Karpas-422 (cell line): ENCODE measurements around the gene RPH3AL. TPM values are rescaled to one million over a fixed set of nuclear protein-coding genes. Genes with fewer than 3 reads are reported as not detected.

ENCODE experiments used
- DNase-seq: peaks from one replicate; pipeline ENCODE4 v3.0.0-alpha.2; 2015
- H2AFZ ChIP-seq: fragments of 200-600 bp; sonication (generic); 2 replicates; pipeline ENCODE4 v1.6.1; 2014; ENCODE audit warnings: antibody characterized with exemption, low read length, mixed read lengths
- H3K27ac ChIP-seq: fragments of 200-600 bp; sonication (generic); 2 replicates; pipeline ENCODE4 v1.5.1; 2014; ENCODE audit warnings: mild to moderate bottlenecking, low read length, moderate library complexity
- H3K27me3 ChIP-seq: fragments of 200-600 bp; sonication (generic); 2 replicates; pipeline ENCODE4 v1.6.1; 2014; ENCODE audit warnings: low read length, mixed read lengths
- H3K36me3 ChIP-seq: fragments of 200-600 bp; sonication (generic); 2 replicates; pipeline ENCODE4 v1.6.1; 2014; ENCODE audit warnings: low read length, mixed read lengths; ENCODE audit not compliant: insufficient read depth
- H3K4me1 ChIP-seq: fragments of 200-600 bp; sonication (generic); 2 replicates; pipeline ENCODE4 v1.6.1; 2014; ENCODE audit warnings: mild to moderate bottlenecking, low read length, mixed read lengths
- H3K4me2 ChIP-seq: fragments of 200-600 bp; sonication (generic); 2 replicates; pipeline ENCODE4 v1.6.1; 2014; ENCODE audit warnings: low read length, low read depth, mild to moderate bottlenecking; ENCODE audit not compliant: poor library complexity, severe bottlenecking
- H3K4me3 ChIP-seq: fragments of 200-600 bp; sonication (generic); 2 replicates; pipeline ENCODE4 v1.5.1; 2014; ENCODE audit warnings: mild to moderate bottlenecking, antibody characterized with exemption, low read length, mixed read lengths
- H3K79me2 ChIP-seq: fragments of 200-600 bp; sonication (generic); 2 replicates; pipeline ENCODE4 v1.6.1; 2014; ENCODE audit warnings: mild to moderate bottlenecking, low read length, mixed read lengths
- H3K9ac ChIP-seq: fragments of 200-600 bp; sonication (generic); 2 replicates; pipeline ENCODE4 v1.6.0; 2014; ENCODE audit warnings: low read length
- H3K9me2 ChIP-seq: fragments of 200-600 bp; sonication (generic), shearing (Covaris generic); replicated peaks from 2 replicates; pipeline ENCODE4 v1.6.0; 2014; ENCODE audit warnings: mild to moderate bottlenecking, low read length, moderate library complexity; ENCODE audit not compliant: insufficient read depth
- H3K9me3 ChIP-seq: fragments of 300-700, 200-600 bp; sonication (generic); 2 replicates; pipeline ENCODE4 v1.6.1; 2014; ENCODE audit warnings: low read length, mixed read lengths
- H4K20me1 ChIP-seq: fragments of 200-600 bp; sonication (generic); 2 replicates; pipeline ENCODE4 v1.6.1; 2014; ENCODE audit warnings: mild to moderate bottlenecking, antibody characterized with exemption, low read length, low read depth; ENCODE audit not compliant: insufficient read depth
- total RNA-seq: library from RNA; depleted of rRNA; stranded (reverse); fragments of >200 nt; shearing (Covaris generic); gene quantifications from 2 replicates; pipeline ENCODE4 v1.2.3, GENCODE V29; 2014; ENCODE audit warnings: low replicate concordance

Gene RPH3AL
- total RNA-seq, 1 experiment from 2014 or later: not detected

GRCh38 chr17:231191-231965 lies 121.2 kb downstream of the RPH3AL start:
- H3K4me1 ChIP-seq: peaks cover 23% of the 10 kb centered on the region
- no peak for DNase-seq
- no peaks in the 10 kb centered on the region for H3K9me3 ChIP-seq
- no peak overlapping the region for H3K4me3 ChIP-seq
- no peaks in the 10 kb centered on the region for H3K9me2 ChIP-seq
- no peaks in the 10 kb centered on the region for H4K20me1 ChIP-seq
- H2AFZ ChIP-seq: no peak overlapping the region
- no peaks in the 10 kb centered on the region for H3K79me2 ChIP-seq
- no peaks in the 10 kb centered on the region for H3K27me3 ChIP-seq
- no peak overlapping the region for H3K4me2 ChIP-seq
- H3K27ac ChIP-seq: no peak overlapping the region
- H3K9ac ChIP-seq: no peak overlapping the region
- no peaks in the 10 kb centered on the region for H3K36me3 ChIP-seq

DNA sequence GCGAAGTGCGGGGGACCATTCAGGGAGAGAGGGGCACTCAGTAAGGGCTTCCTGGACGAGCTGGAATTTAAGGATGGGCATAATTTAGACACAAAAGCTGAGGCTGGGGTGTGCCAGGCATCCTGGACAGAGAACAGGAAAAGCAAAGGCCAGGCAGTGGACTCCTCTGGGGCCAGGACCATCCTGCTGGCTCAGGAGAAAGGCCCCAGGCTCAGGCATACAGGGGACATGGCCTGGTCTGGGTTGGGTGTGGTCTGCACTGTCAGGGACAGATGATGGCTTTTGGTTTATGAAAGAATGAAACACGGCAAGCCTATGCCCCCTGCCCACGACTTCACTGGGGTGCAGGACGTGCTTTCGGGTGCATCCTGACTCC lies 122.2 kb downstream of the RPH3AL start:
- no peak overlapping the region for H3K4me3 ChIP-seq
- no peak overlapping the region for H3K9ac ChIP-seq
- no peaks in the 10 kb centered on the region for H3K9me3 ChIP-seq
- no peak overlapping the region for H3K4me2 ChIP-seq
- no peaks in the 10 kb centered on the region for H3K36me3 ChIP-seq
- DNase-seq: no peak
- H3K27ac ChIP-seq: no peak overlapping the region
- no peaks in the 10 kb centered on the region for H3K9me2 ChIP-seq
- H3K79me2 ChIP-seq: no peaks in the 10 kb centered on the region
- peaks cover 23% of the 10 kb centered on the region for H3K4me1 ChIP-seq
- no peak overlapping the region for H2AFZ ChIP-seq
- H3K27me3 ChIP-seq: no peaks in the 10 kb centered on the region
- no peaks in the 10 kb centered on the region for H4K20me1 ChIP-seq

DNA sequence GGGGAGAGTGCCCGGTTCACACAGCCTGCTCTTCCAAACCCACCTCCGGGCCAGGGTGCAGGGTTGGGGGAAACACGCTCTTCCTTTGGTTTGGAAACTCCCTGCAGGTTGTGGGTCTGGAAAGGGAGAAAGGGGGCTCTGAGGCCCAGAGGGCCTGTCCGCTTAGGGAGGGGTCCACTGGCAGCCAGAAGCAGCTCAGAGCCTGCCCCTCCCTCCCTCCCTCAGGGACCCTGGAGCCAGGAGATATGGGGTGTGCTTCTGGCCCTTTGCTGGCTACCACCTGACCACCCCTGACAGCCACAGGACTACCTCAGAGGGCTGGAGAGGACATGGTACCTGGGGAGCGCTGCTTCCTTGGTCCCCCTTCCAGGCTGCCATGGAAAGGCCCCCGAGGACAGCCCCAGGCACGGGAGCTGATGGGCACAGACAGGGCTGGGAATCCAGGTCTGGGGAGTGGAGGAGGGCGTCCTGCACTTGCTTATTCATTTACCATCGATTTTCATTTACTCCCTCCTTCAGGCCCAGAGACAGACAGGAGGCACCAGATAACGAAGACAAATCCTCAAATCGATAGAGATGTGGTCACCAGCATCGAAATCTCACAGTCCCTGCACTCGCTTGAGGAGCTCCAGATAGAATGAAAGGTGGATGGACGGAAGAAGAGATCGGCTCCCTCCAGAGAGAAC lies 122.8 kb downstream of the RPH3AL start:
- Histone ChIP-seq H3K36me3 (no peaks in the 10 kb centered on the region), H3K9me2 (no peaks in the 10 kb centered on the region), H3K27ac (no peak overlapping the region), H3K4me1 (peaks cover 22% of the 10 kb centered on the region), H3K9ac (no peak overlapping the region), H3K4me3 (no peak overlapping the region), H2AFZ (no peak overlapping the region), H3K4me2 (no peak overlapping the region), H3K79me2 (no peaks in the 10 kb centered on the region), H3K27me3 (no peaks in the 10 kb centered on the region), H3K9me3 (no peaks in the 10 kb centered on the region), H4K20me1 (no peaks in the 10 kb centered on the region)
- DNase-seq: no peak

- H3K36me3 ChIP-seq: no peaks in the 10 kb centered on the region
These were observed 123.5 kb downstream of the RPH3AL start for GRCh38 chr17:228951-229708.

DNA sequence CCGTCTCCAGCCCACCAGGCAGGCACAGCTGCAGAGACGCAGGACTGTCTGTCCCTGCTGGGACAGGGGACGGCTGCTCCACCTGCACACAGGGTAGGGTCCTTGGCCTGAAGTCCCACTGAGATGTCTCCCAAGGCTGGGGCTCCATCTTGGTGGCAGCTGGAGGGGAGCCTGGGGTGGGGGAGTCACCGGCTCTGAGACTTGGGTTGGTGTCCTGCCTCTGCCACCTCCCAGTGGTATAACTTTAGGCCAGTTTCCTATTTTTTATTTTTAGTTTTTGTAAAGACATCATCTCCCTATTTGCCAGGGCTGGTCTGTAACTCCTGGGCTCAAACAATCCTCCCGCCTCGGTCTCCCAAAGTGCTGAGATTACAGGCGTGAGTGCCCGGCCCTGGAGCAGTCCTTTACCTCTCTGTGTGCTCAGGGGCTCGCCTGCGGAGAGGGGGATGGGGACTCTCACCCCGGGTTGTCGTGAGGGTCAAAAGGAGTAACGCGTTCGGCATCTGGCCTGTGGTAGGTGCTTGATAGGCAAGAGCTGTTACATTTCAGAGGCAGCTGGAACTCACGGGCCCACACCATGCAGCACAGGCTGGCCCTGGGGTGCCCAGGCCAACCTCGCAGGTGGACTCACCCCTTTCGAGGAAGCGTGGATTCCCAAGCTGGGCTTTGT lies 124.5 kb downstream of the RPH3AL start:
- Histone ChIP-seq H3K27ac (no peak overlapping the region), H3K27me3 (no peaks in the 10 kb centered on the region), H3K4me1 (peaks cover 15% of the 10 kb centered on the region), H3K9ac (no peak overlapping the region), H3K79me2 (no peaks in the 10 kb centered on the region), H3K4me2 (no peak overlapping the region), H4K20me1 (no peaks in the 10 kb centered on the region), H3K9me3 (no peaks in the 10 kb centered on the region), H2AFZ (no peak overlapping the region), H3K36me3 (no peaks in the 10 kb centered on the region), H3K9me2 (no peaks in the 10 kb centered on the region), H3K4me3 (no peak overlapping the region)
- no peak for DNase-seq

More at GRCh38 chr17:228951-229708, 123.5 kb downstream of the RPH3AL start:
- no peak for DNase-seq
- H3K9me2 ChIP-seq: no peaks in the 10 kb centered on the region
- H3K9ac ChIP-seq: no peak overlapping the region
- H3K4me3 ChIP-seq: no peak overlapping the region
- no peaks in the 10 kb centered on the region for H3K9me3 ChIP-seq
- H3K27ac ChIP-seq: no peak overlapping the region
- H3K27me3 ChIP-seq: no peaks in the 10 kb centered on the region
- no peak overlapping the region for H3K4me2 ChIP-seq
- no peaks in the 10 kb centered on the region for H3K79me2 ChIP-seq
- H4K20me1 ChIP-seq: no peaks in the 10 kb centered on the region
- H2AFZ ChIP-seq: no peak overlapping the region
- peaks cover 15% of the 10 kb centered on the region for H3K4me1 ChIP-seq

- Histone ChIP-seq H2AFZ (no peak overlapping the region), H4K20me1 (no peaks in the 10 kb centered on the region), H3K9ac (no peak overlapping the region), H3K9me3 (no peaks in the 10 kb centered on the region), H3K36me3 (no peaks in the 10 kb centered on the region), H3K27me3 (no peaks in the 10 kb centered on the region), H3K27ac (no peak overlapping the region), H3K4me2 (no peak overlapping the region), H3K4me3 (no peak overlapping the region), H3K79me2 (no peaks in the 10 kb centered on the region), H3K9me2 (no peaks in the 10 kb centered on the region), H3K4me1 (peaks cover 13% of the 10 kb centered on the region)
- no peak for DNase-seq
These were observed 125.3 kb downstream of the RPH3AL start for GRCh38 chr17:227078-227945.

DNA sequence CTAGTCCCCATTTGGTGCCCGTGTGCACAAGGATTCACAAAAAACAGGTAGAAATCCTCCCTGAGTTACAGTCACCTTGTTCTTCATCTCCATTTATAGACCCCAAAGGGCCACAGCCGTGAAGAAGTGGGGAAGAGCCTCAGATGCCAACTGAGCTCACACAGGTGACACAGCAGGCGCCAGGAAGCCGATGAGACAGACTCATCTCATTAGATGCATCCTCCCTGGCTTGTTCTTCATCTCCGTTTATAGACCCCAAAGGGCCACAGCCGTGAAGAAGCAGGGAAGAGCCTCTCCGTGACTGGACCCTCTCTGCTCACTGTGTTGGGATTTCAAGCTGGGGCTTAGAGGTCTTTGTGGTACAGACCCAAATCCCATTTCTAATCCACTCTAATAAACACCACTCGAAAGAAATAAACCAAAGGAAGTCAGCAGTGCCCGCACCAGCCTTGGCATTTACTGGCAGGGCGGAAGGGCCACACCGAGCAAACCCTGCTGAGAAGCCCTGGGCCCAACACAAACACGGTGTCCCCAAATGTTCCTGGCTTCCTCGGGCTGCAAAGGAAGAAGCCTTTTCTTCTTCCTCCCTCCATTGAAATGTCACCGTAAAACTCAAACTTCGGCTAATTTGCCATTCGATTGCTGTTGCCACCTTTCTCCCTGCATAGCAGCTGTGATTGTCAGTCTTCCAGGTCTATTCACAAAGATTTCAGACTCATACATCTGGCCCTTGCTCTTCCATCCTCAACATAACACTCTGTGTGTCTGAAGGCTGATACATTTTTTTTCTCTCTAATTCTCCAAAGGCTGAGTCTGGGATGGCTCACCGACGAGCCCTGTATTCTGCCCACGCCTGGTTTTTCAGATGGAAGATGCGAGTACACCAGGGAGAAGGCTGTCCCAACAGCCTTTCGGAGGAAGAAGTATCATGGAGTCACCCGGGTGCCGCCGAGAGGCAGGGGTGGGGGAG lies 126.2 kb downstream of the RPH3AL start:
- no peaks in the 10 kb centered on the region for H3K9me3 ChIP-seq

More for the DNA sequence above, 126.2 kb downstream of the RPH3AL start:
- H3K9ac ChIP-seq: no peak overlapping the region
- H3K4me2 ChIP-seq: no peak overlapping the region
- H3K79me2 ChIP-seq: no peaks in the 10 kb centered on the region
- no peak for DNase-seq
- no peak overlapping the region for H2AFZ ChIP-seq
- no peaks in the 10 kb centered on the region for H3K27me3 ChIP-seq
- no peak overlapping the region for H3K4me3 ChIP-seq
- H4K20me1 ChIP-seq: no peaks in the 10 kb centered on the region
- H3K36me3 ChIP-seq: no peaks in the 10 kb centered on the region
- no peaks in the 10 kb centered on the region for H3K9me2 ChIP-seq
- no peak overlapping the region for H3K27ac ChIP-seq
- peaks cover 4% of the 10 kb centered on the region for H3K4me1 ChIP-seq
